CD4-positive, CD25-positive, alpha-beta regulatory T cell (primary cell): ENCODE results near the gene RPLP1. TPM values are rescaled to one million over a fixed set of nuclear protein-coding genes. Genes with fewer than 3 reads are reported as not detected.

Source experiments
- ATAC-seq, 2 donors: fragments of 150-1000 bp; cut with Tn5 transposase; one replicate each; pipeline ENCODE4 v1.10.0; 2021; ENCODE audit warnings: low read depth in 2 of 2, moderate number of reproducible peaks in 2 of 2, moderate library complexity in 1 of 2
- DNase-seq, 3 donors: peaks; one replicate each; pipeline versions ENCODE4 v3.0.0 to v3.0.0-alpha.2; 2012 to 2022; ENCODE audit warnings: mixed read lengths in 1 of 3
- H3K27ac ChIP-seq: one replicate; pipeline ENCODE4 v1.7.0; 2013; ENCODE audit warnings: mild to moderate bottlenecking, low read length; ENCODE audit not compliant: insufficient read depth, poor library complexity, severe bottlenecking
- H3K27me3 ChIP-seq: one replicate; pipeline ENCODE4 v1.7.0; 2013; ENCODE audit warnings: low read length; ENCODE audit not compliant: control insufficient read depth, insufficient read depth
- H3K36me3 ChIP-seq: one replicate; pipeline ENCODE4 v1.7.0; 2013; ENCODE audit warnings: mild to moderate bottlenecking, low read length, moderate library complexity; ENCODE audit not compliant: control insufficient read depth, insufficient read depth
- H3K4me1 ChIP-seq: 2 replicates; pipeline ENCODE4 v1.7.0; 2013; ENCODE audit warnings: mild to moderate bottlenecking, low read length; ENCODE audit not compliant: insufficient read depth, control insufficient read depth, poor library complexity, severe bottlenecking
- H3K4me3 ChIP-seq: one replicate; pipeline ENCODE4 v1.7.0; 2013; ENCODE audit warnings: low read depth, mild to moderate bottlenecking, low read length, moderate library complexity
- H3K9me3 ChIP-seq, 2 experiments: 1 replicate in 1 of 2; 2 replicates in 1 of 2; pipeline ENCODE4 v1.7.0; 2013; ENCODE audit warnings: low read length in 2 of 2, mild to moderate bottlenecking in 1 of 2, moderate library complexity in 1 of 2; ENCODE audit not compliant: control insufficient read depth in 2 of 2
- H3K27ac Mint-ChIP-seq, 3 donors: one replicate each; pipeline ENCODE4 v1.8.0; 2020 to 2022; ENCODE audit warnings: mild to moderate bottlenecking in 3 of 3, mixed read lengths in 3 of 3, moderate library complexity in 2 of 3
- H3K27me3 Mint-ChIP-seq: one replicate; pipeline ENCODE4 v1.8.0; 2022; ENCODE audit warnings: mild to moderate bottlenecking, mixed read lengths
- H3K36me3 Mint-ChIP-seq: one replicate; pipeline ENCODE4 v1.8.0; 2020; ENCODE audit warnings: mixed read lengths
- H3K4me1 Mint-ChIP-seq, 4 donors: one replicate each; pipeline ENCODE4 v1.8.0; 2020 to 2022; ENCODE audit warnings: mixed read lengths in 4 of 4, mild to moderate bottlenecking in 1 of 4
- H3K4me3 Mint-ChIP-seq, 4 donors: one replicate each; pipeline ENCODE4 v1.8.0; 2020 to 2022; ENCODE audit warnings: mild to moderate bottlenecking in 4 of 4, mixed read lengths in 4 of 4, moderate library complexity in 3 of 4
- H3K9me3 Mint-ChIP-seq, 7 donors: one replicate each; pipeline ENCODE4 v1.8.0; 2020 to 2022; ENCODE audit warnings: mixed read lengths in 7 of 7, mild to moderate bottlenecking in 3 of 7, moderate library complexity in 2 of 7
- polyA plus RNA-seq, 4 donors: library from polyadenylated mRNA; unstranded; fragments of 300-500 nt; fragmentation: Illumina TruSeq; gene quantifications; one replicate each; pipeline ENCODE4 v1.2.3, GENCODE V29; 2021
- total RNA-seq: library from RNA; stranded (reverse); gene quantifications from one replicate; pipeline ENCODE4 v1.2.3, GENCODE V29; 2022

The RPLP1 gene
- total and polyA plus RNA-seq, 5 donors from 2014 or later, result 1,439 to 2,778 (median 2,009) TPM

- Histone ChIP-seq H3K4me3 (no peak overlapping the region), H3K27me3 (no peaks in the 10 kb centered on the region), H3K27ac (no peak overlapping the region), H3K4me1 (no peaks in the 10 kb centered on the region), H3K36me3 (no peaks in the 10 kb centered on the region), H3K9me3 (no peaks in the 10 kb centered on the region)
- DNase-seq, result no peak
- Mint-ChIP-seq H3K9me3 (no peaks in the 10 kb centered on the region), H3K36me3 (no peaks in the 10 kb centered on the region), H3K4me1 (peaks cover 0 to 13% (median 6%) of the 10 kb centered on the region in 4 donors), H3K4me3 (no peak overlapping the region), H3K27ac (no peak overlapping the region), H3K27me3 (no peaks in the 10 kb centered on the region)
- no peak for ATAC-seq
Measured at GRCh38 chr15:69424001-69424400, 28.6 kb upstream of the RPLP1 start.

DNA sequence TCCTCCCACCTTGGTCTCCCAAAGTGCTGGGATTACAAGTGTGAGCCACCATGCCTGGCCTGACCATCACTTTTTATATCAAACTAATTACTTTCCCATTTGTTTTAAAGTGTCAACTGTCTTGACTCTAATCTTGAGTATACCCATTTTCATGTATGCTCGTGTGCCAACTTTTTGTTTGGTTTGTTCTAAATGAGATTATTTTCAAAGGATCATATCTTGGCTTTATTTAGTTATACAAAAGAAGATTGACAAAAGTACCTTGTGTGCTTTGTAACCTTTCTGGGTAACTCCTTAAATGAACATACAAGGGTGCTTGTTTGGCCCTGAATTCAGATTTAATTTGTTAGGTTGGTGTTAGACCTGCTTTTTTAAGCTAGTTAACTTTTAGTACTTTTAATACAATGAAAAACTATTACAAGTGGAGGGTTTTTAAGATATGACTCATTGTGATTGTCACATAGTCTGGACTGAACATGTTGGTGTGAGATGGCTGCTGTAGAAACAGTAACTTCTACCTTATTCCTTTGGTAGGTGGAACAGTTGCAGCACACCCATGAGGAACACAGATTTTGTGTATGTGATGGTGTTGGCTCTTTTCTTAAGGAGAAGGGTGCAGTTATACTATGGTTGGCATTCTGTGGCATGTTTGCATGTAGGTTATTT lies 27.7 kb upstream of the RPLP1 start:
- no peaks in the 10 kb centered on the region for H3K36me3 Mint-ChIP-seq
- H3K27me3 Mint-ChIP-seq, result no peaks in the 10 kb centered on the region
- H3K36me3 ChIP-seq, result no peaks in the 10 kb centered on the region
- H3K27me3 ChIP-seq, result no peaks in the 10 kb centered on the region
- no peaks in the 10 kb centered on the region for H3K9me3 Mint-ChIP-seq
- no peak for DNase-seq
- H3K4me3 ChIP-seq, result no peak overlapping the region
- no peaks in the 10 kb centered on the region for H3K4me1 ChIP-seq
- peaks cover 0 to 8% (median 2%) of the 10 kb centered on the region in 4 donors for H3K4me1 Mint-ChIP-seq
- H3K27ac ChIP-seq, result no peak overlapping the region
- no peak for ATAC-seq
- no peak overlapping the region for H3K27ac Mint-ChIP-seq
- no peak overlapping the region for H3K4me3 Mint-ChIP-seq
- no peaks in the 10 kb centered on the region for H3K9me3 ChIP-seq

DNA sequence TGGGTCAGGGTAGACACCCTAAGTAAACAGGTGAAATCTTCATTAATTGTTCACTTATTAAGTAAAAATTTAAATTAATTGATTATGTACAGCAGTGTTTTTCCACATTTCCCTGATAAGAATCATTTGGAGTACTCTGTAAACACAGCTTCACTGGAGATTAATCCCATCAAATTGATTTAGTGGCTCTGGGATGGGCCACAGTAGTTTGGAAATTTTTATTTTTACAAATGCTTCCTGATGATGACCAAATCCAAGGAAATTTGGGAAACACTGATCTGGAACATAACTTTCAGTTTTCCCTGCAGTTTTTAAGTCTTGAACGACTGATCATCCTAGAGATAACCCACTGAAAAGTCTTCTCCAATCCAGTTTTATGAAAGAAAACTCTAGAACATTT lies 18.8 kb upstream of the RPLP1 start:
- no peaks in the 10 kb centered on the region for H3K36me3 Mint-ChIP-seq
- Histone ChIP-seq H3K36me3 (no peaks in the 10 kb centered on the region), H3K27me3 (no peaks in the 10 kb centered on the region), H3K27ac (no peak overlapping the region), H3K4me1 (no peaks in the 10 kb centered on the region), H3K4me3 (no peak overlapping the region), H3K9me3 (no peaks in the 10 kb centered on the region)
- no peaks in the 10 kb centered on the region for H3K9me3 Mint-ChIP-seq
- DNase-seq (no peak), ATAC-seq (no peak)
- H3K4me3 Mint-ChIP-seq, result no peak overlapping the region
- H3K27ac Mint-ChIP-seq, result no peak overlapping the region
- peaks cover 2 to 13% (median 7%) of the 10 kb centered on the region in 4 donors for H3K4me1 Mint-ChIP-seq
- H3K27me3 Mint-ChIP-seq, result no peaks in the 10 kb centered on the region

- Histone ChIP-seq H3K4me3 (no peak overlapping the region), H3K9me3 (no peaks in the 10 kb centered on the region), H3K27me3 (no peaks in the 10 kb centered on the region), H3K27ac (no peak overlapping the region), H3K36me3 (no peaks in the 10 kb centered on the region), H3K4me1 (no peaks in the 10 kb centered on the region)
- DNase-seq, result no peak
- Mint-ChIP-seq H3K9me3 (no peaks in the 10 kb centered on the region), H3K27me3 (no peaks in the 10 kb centered on the region), H3K4me3 (no peak overlapping the region), H3K36me3 (no peaks in the 10 kb centered on the region), H3K27ac (no peak overlapping the region), H3K4me1 (peaks cover 2 to 11% (median 7%) of the 10 kb centered on the region in 4 donors)
- ATAC-seq, result no peak
Measured at GRCh38 chr15:69434238-69434637, 18.4 kb upstream of the RPLP1 start.

DNA sequence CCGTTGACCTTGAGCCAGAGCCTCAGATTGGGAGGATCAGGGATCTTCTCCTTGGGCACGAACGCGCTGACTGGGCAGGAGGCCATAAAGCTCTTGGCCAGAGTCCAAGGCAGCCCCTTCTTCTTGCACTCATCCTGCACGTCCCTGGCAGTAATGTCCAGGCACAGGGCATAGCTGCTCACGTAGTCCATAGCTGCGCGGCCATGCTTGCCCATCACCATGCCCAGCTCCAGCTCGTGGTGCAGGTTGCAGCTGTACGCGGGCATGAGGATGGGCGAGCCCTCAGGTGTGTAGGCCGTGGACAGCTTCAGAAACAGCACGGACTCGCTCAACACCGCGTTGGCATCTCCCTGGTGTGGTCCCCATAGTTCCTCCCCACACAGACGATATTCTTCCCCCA lies 17.9 kb upstream of the RPLP1 start:
- Histone ChIP-seq H3K4me1 (no peaks in the 10 kb centered on the region), H3K27ac (no peak overlapping the region), H3K9me3 (no peaks in the 10 kb centered on the region), H3K4me3 (no peak overlapping the region), H3K36me3 (no peaks in the 10 kb centered on the region), H3K27me3 (no peaks in the 10 kb centered on the region)
- Mint-ChIP-seq H3K4me3 (no peak overlapping the region), H3K27me3 (no peaks in the 10 kb centered on the region), H3K9me3 (no peaks in the 10 kb centered on the region), H3K27ac (no peak overlapping the region), H3K36me3 (no peaks in the 10 kb centered on the region), H3K4me1 (peaks cover 2 to 12% (median 7%) of the 10 kb centered on the region in 4 donors)
- ATAC-seq (no peak), DNase-seq (no peak)

DNA sequence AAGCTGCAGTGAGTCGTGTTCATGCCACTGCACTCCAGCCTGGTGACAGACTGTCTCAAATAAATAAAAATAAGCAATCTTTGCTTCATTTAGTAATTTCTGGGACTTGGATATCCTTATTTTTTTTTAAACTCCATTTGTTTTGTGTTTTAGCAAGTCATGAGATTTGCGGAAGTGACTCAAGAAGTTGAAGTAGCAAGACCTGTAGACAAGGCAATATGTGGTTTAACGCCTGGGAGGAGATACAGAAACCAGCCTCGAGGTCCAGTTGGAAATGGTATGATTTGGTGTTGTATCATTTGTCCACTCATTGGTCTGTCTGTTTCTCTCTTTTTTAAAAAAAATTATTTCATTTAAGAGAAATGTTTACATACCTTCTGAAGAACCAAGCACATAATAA lies 16.6 kb upstream of the RPLP1 start:
- Histone ChIP-seq H3K9me3 (no peaks in the 10 kb centered on the region), H3K4me1 (no peaks in the 10 kb centered on the region), H3K27me3 (no peaks in the 10 kb centered on the region), H3K4me3 (no peak overlapping the region), H3K27ac (no peak overlapping the region), H3K36me3 (no peaks in the 10 kb centered on the region)
- H3K4me1 Mint-ChIP-seq, result peaks cover under 1 to 16% (median 4%) of the 10 kb centered on the region in 4 donors
- ATAC-seq (no peak), DNase-seq (no peak)
- no peak overlapping the region for H3K27ac Mint-ChIP-seq
- H3K4me3 Mint-ChIP-seq, result no peak overlapping the region
- no peaks in the 10 kb centered on the region for H3K27me3 Mint-ChIP-seq
- H3K9me3 Mint-ChIP-seq, result no peaks in the 10 kb centered on the region
- H3K36me3 Mint-ChIP-seq, result no peaks in the 10 kb centered on the region

GRCh38 chr15:69436951-69437350 lies 15.7 kb upstream of the RPLP1 start:
- H3K4me1 Mint-ChIP-seq, result peaks cover 0 to 16% (median 3%) of the 10 kb centered on the region in 4 donors
- Histone ChIP-seq H3K27me3 (no peaks in the 10 kb centered on the region), H3K27ac (no peak overlapping the region), H3K4me1 (no peaks in the 10 kb centered on the region), H3K4me3 (no peak overlapping the region), H3K9me3 (no peaks in the 10 kb centered on the region), H3K36me3 (no peaks in the 10 kb centered on the region)
- no peak overlapping the region for H3K4me3 Mint-ChIP-seq
- no peaks in the 10 kb centered on the region for H3K9me3 Mint-ChIP-seq
- no peaks in the 10 kb centered on the region for H3K27me3 Mint-ChIP-seq
- H3K36me3 Mint-ChIP-seq, result no peaks in the 10 kb centered on the region
- H3K27ac Mint-ChIP-seq, result no peak overlapping the region
- DNase-seq (no peak), ATAC-seq (no peak)

GRCh38 chr15:69439623-69440022 lies 13.0 kb upstream of the RPLP1 start:
- Mint-ChIP-seq H3K9me3 (no peaks in the 10 kb centered on the region), H3K27ac (peak overlapping the region in 1 of 3 donors; percentile 62), H3K27me3 (no peaks in the 10 kb centered on the region), H3K4me1 (peaks cover 11 to 27% (median 14%) of the 10 kb centered on the region in 4 donors), H3K36me3 (no peaks in the 10 kb centered on the region), H3K4me3 (no peak overlapping the region)
- Histone ChIP-seq H3K27me3 (no peaks in the 10 kb centered on the region), H3K36me3 (no peaks in the 10 kb centered on the region), H3K27ac (no peak overlapping the region), H3K4me1 (peaks cover 7% of the 10 kb centered on the region), H3K4me3 (no peak overlapping the region), H3K9me3 (no peaks in the 10 kb centered on the region)
- ATAC-seq, result no peak
- no peak for DNase-seq
